HepG2 (cell line): ENCODE results near the gene SOX9. TPM values are rescaled to one million over a fixed set of nuclear protein-coding genes. Genes with fewer than 3 reads are reported as not detected.

ENCODE experiments used
- ATAC-seq: fragments of 200-7000 bp; cut with Tn5 transposase; 3 replicates; pipeline ENCODE4 v1.9.1; 2020; ENCODE audit warnings: mild to moderate bottlenecking, moderate library complexity
- BruUV-seq: library from RNA; stranded (reverse); fragments of 400-500 nt; replicated peaks from 2 replicates; lab custom pipeline; 2021; lab: Mats Ljungman, UMichigan
- CTCF ChIA-PET: fragments of 300-600 bp; formaldehyde crosslinking; extraction: SDS; loops from one replicate; lab custom pipeline; 2021; ENCODE audit warnings: low total read pairs, inconsistent platforms, low intra/inter-chr PET ratio; lab: Yijun Ruan, JAX
- POLR2A ChIA-PET: fragments of 350-600 bp; sonication (Branson Sonifier 250); formaldehyde crosslinking; loops from one replicate; lab custom pipeline; 2020; ENCODE audit warnings: antibody characterized with exemption, inconsistent platforms; lab: Yijun Ruan, JAX
- DNase-seq: peaks from one replicate; pipeline ENCODE4 v3.0.0-alpha.2; 2015; ENCODE audit warnings: low spot score
- FAIRE-seq: peaks from 3 replicates; lab custom pipeline; 2011; peaks lifted over from hg19 to GRCh38; lab: Jason Lieb, UNC
- H2AFZ ChIP-seq: one replicate; pipeline ENCODE4 v1.6.1; 2011; ENCODE audit warnings: low read length, inconsistent platforms
- H3K27ac ChIP-seq: fragments of 300-600 bp; 3 replicates; pipeline ENCODE4 v1.8.0; 2011; ENCODE audit warnings: mixed run types, mild to moderate bottlenecking, mixed read lengths, low read length, inconsistent platforms; ENCODE audit not compliant: insufficient read depth; ENCODE audit errors: extremely low read length
- H3K27me3 ChIP-seq, 2 experiments: fragments of 200-600 bp in 1 of 2; 2 replicates in 1 of 2; 3 replicates in 1 of 2; pipeline versions ENCODE4 v1.6.0 to v1.8.0; 2011; ENCODE audit warnings: low read length in 2 of 2, mild to moderate bottlenecking in 2 of 2, moderate library complexity in 2 of 2, inconsistent platforms in 1 of 2; ENCODE audit not compliant: insufficient read depth in 2 of 2, control insufficient read depth in 1 of 2
- H3K36me3 ChIP-seq, 2 experiments: fragments of 200-600 bp in 1 of 2; replicated peaks in 1 of 2; 2 replicates in 1 of 2; 3 replicates in 1 of 2; pipeline versions ENCODE4 v1.5.1 to v1.8.0; 2011; ENCODE audit warnings: low read length in 2 of 2, inconsistent platforms in 1 of 2; ENCODE audit not compliant: insufficient read depth in 2 of 2, control insufficient read depth in 1 of 2
- H3K4me1 ChIP-seq: 2 replicates; pipeline ENCODE4 v1.5.1; 2012; ENCODE audit warnings: low read length, inconsistent platforms; ENCODE audit not compliant: insufficient read depth
- H3K4me2 ChIP-seq: 2 replicates; pipeline ENCODE4 v1.6.0; 2011; ENCODE audit warnings: low read depth, low read length, inconsistent platforms
- H3K4me3 ChIP-seq, 3 experiments: fragments of 200-600 bp in 1 of 3; sonication (generic), shearing (Covaris generic) in 1 of 3; replicated peaks in 1 of 3; 2 replicates each; pipeline ENCODE4 v1.5.1; 2011 to 2016; ENCODE audit warnings: low read length in 3 of 3, inconsistent platforms in 2 of 3, low read depth in 2 of 3, mild to moderate bottlenecking in 2 of 3, control low read depth in 1 of 3, mixed read lengths in 1 of 3; ENCODE audit not compliant: insufficient read depth in 1 of 3
- H3K79me2 ChIP-seq: one replicate; pipeline ENCODE4 v1.6.1; 2011; ENCODE audit warnings: low read length, inconsistent platforms; ENCODE audit not compliant: insufficient read depth
- H3K9ac ChIP-seq: 2 replicates; pipeline ENCODE4 v1.6.0; 2011; ENCODE audit warnings: mild to moderate bottlenecking, low read depth, low read length, inconsistent platforms; ENCODE audit not compliant: insufficient read depth
- H3K9me3 ChIP-seq: 2 replicates; pipeline ENCODE4 v1.5.1; 2012; ENCODE audit warnings: mild to moderate bottlenecking, low read length
- H4K20me1 ChIP-seq: 2 replicates; pipeline ENCODE4 v1.6.0; 2011; ENCODE audit warnings: inconsistent platforms, mild to moderate bottlenecking, low read length, moderate library complexity; ENCODE audit not compliant: insufficient read depth
- AKAP8 ChIP-seq: sonication (generic); formaldehyde crosslinking; IDR thresholded peaks from 2 replicates; pipeline ENCODE4 v1.5.1; 2020; ENCODE audit warnings: mild to moderate bottlenecking, missing genetic modification reagents
- CBX1 ChIP-seq: IDR thresholded peaks from one replicate; pipeline ENCODE4 v1.6.1; 2016; ENCODE audit warnings: antibody characterized with exemption, low read depth
- CENPX ChIP-seq: sonication (generic); formaldehyde crosslinking; IDR thresholded peaks from 2 replicates; pipeline ENCODE4 v1.9.0; 2021; ENCODE audit warnings: mild to moderate bottlenecking, missing genetic modification reagents, moderate library complexity
- HDAC2 ChIP-seq: sonication (generic); formaldehyde crosslinking; IDR thresholded peaks from 2 replicates; pipeline ENCODE4 v1.4.0; 2020; ENCODE audit warnings: missing genetic modification reagents
- KDM4B ChIP-seq: sonication (generic); formaldehyde crosslinking; IDR thresholded peaks from 2 replicates; pipeline ENCODE4 v1.4.0; 2020; ENCODE audit warnings: missing genetic modification reagents
- NCOA5 ChIP-seq: sonication (generic); formaldehyde crosslinking; IDR thresholded peaks from 2 replicates; pipeline ENCODE4 v1.4.0; 2020; ENCODE audit warnings: missing genetic modification reagents
- RELA ChIP-seq: sonication (generic); formaldehyde crosslinking; IDR thresholded peaks from 2 replicates; pipeline ENCODE4 v1.4.0; 2020; ENCODE audit warnings: missing genetic modification reagents
- SIN3A ChIP-seq: IDR thresholded peaks from 2 replicates; pipeline ENCODE4 v1.6.1; 2011; ENCODE audit warnings: low read depth, mild to moderate bottlenecking, control low read depth, low read length, borderline replicate concordance
- SUZ12 ChIP-seq: fragments of 150-350 bp; IDR thresholded peaks from 2 replicates; pipeline ENCODE4 v1.6.1; 2014; ENCODE audit warnings: low read depth, low read length
- ZBTB21 ChIP-seq: sonication (generic); formaldehyde crosslinking; IDR thresholded peaks from 2 replicates; pipeline ENCODE4 v1.4.0; 2020; ENCODE audit warnings: missing genetic modification reagents
- ZMAT3 ChIP-seq: sonication (generic); formaldehyde crosslinking; conservative IDR thresholded peaks from 2 replicates; pipeline ENCODE4 v1.7.0; 2021; ENCODE audit warnings: missing genetic modification reagents
- ZNF230 ChIP-seq: sonication (generic); formaldehyde crosslinking; IDR thresholded peaks from 2 replicates; pipeline ENCODE4 v1.4.0; 2020; ENCODE audit warnings: mild to moderate bottlenecking, missing genetic modification reagents
- ZNF460 ChIP-seq: sonication (generic); formaldehyde crosslinking; IDR thresholded peaks from 2 replicates; pipeline ENCODE4 v1.5.1; 2020; ENCODE audit warnings: missing genetic modification reagents, mild to moderate bottlenecking, borderline replicate concordance
- ZNF549 ChIP-seq: sonication (generic); formaldehyde crosslinking; IDR thresholded peaks from 2 replicates; pipeline ENCODE4 v1.5.0; 2020; ENCODE audit warnings: missing genetic modification reagents
- ZNF720 ChIP-seq: sonication (generic); formaldehyde crosslinking; IDR thresholded peaks from 2 replicates; pipeline ENCODE4 v1.4.0; 2020; ENCODE audit warnings: missing genetic modification reagents
- ZNF781 ChIP-seq: sonication (generic); formaldehyde crosslinking; IDR thresholded peaks from 2 replicates; pipeline ENCODE4 v1.5.1; 2020; ENCODE audit warnings: borderline replicate concordance, mild to moderate bottlenecking, missing genetic modification reagents; ENCODE audit errors: not compliant biosample characterization
- WGBS: methylation state at CpG from one replicate; pipeline ENCODE4 v1.1.6; 2017; ENCODE audit warnings: low lambda C conversion rate; 5-methylcytosine and 5-hydroxymethylcytosine counted together
- in situ Hi-C: cut with HindIII; loops from 2 replicates; pipeline ENCODE4 v1.10.0; 2017; ENCODE audit warnings: low pct_unique_long_range_greater_than_20kb; ENCODE audit not compliant: extremely low pct_ligation_motif_present
- intact Hi-C: fragments of 100-400 bp; cut with micrococcal nuclease; formaldehyde crosslinking; loops from one replicate; pipeline ENCODE4 v1.10.0; 2022; ENCODE audit not compliant: unreplicated experiment
- polyA plus RNA-seq, 8 experiments: library from polyadenylated mRNA; depleted of rRNA in 3 of 8; stranded (reverse) in 7 of 8; unstranded in 1 of 8; fragments of >200 nt; fragmentation: Illumina TruSeq in 4 of 8; extraction: Trizol in 4 of 8; gene quantifications; 2 replicates each; pipeline versions ENCODE4 v1.2.1 to v1.2.3, GENCODE V29; 2011 to 2016; ENCODE audit warnings: low read depth in 4 of 8, missing spikeins in 1 of 8, mixed read lengths in 1 of 8; ENCODE audit not compliant: insufficient read depth in 1 of 8
- total RNA-seq, 5 experiments: library from RNA; depleted of rRNA; stranded (reverse); fragments of >200 nt; fragmentation: Illumina TruSeq; extraction: Trizol; gene quantifications; 2 replicates each; pipeline ENCODE4 v1.2.3, GENCODE V29; 2016; ENCODE audit warnings: low read depth in 1 of 5
- TF ChIP-seq, protein P1 (sequence below): sonication (generic); formaldehyde crosslinking; IDR thresholded peaks from 2 replicates; pipeline ENCODE4 v1.4.0; 2020; ENCODE audit warnings: missing genetic modification reagents, low read depth, mild to moderate bottlenecking, borderline replicate concordance

Gene SOX9
- total and polyA plus RNA-seq, 2 of the 13 experiments (the other 11 are each of a cell fraction or from before 2014, with no cell fraction given): 16.1 to 27.6 TPM

DNA sequence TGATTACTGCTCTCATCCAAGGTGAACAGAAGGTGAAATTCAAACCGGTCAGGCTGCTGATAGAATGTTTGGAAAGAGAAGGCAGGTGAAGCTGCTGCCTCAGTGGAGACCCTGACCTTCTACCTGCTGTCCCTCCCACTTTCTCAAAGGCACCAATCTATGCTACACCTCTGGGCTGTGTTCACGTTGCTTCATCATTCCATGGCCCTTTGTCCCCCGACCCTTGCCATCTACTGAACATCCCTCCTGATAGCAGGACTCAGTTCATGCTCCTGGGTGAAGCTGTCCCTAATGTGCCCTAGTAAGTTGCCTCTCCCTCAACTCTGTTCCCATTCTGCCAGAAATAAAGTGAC, 44.2 kb upstream of the SOX9 start (continued):
- TF ChIP-seq, protein P1, sequence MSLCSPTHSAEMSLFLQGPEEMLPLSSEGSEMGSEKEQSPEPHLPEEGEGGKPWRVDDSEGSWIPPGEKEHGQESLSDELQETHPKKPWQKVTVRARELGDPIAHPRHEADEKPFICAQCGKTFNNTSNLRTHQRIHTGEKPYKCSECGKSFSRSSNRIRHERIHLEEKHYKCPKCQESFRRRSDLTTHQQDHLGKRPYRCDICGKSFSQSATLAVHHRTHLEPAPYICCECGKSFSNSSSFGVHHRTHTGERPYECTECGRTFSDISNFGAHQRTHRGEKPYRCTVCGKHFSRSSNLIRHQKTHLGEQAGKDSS: no peak
- no peak for TF ChIP-seq ZMAT3
- no peak for TF ChIP-seq NCOA5 (CRISPR knock-in tag)
- no peak for TF ChIP-seq ZNF781 (CRISPR knock-in tag)

DNA sequence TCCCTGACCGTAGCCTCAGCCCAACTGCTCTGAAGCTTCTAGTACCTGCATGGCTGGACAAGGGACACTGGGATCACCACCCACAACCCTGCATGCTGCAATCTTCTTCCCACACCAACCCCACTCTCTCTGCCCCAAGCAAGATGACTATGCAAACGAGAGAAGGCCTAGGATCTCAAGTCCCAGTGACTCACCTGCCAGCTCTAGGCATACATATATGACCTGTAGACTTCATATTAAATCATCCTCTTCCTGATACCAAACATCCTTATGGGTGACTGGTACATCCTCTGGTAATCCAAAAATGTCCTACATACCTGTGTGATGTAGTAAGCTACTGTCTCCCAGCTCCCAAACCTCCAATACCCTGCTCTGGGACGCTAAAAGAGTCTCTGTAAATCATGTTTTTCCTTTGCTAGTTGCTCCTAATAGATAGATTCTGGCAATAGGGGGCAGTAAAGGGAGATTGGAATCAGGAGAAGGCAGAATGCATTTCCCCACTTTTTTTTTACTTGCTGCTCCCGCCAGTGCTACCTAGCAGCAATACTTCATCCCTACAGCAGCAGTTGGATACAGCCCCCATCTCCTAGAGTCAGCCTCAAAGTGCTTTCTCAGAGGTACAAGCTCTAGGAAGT, 43.4 kb upstream of the SOX9 start:
- H2AFZ ChIP-seq: no peak overlapping the region
- TF ChIP-seq ZNF720 (CRISPR knock-in tag) (no peak), ZNF460 (no peak), ZBTB21 (CRISPR knock-in tag) (no peak), SUZ12 (no peak), KDM4B (CRISPR knock-in tag) (no peak), HDAC2 (CRISPR knock-in tag) (no peak), SIN3A (no peak), CENPX (CRISPR knock-in tag) (no peak), RELA (CRISPR knock-in tag) (no peak), AKAP8 (CRISPR knock-in tag) (no peak), CBX1 (no peak), ZNF230 (CRISPR knock-in tag) (no peak), ZNF549 (CRISPR knock-in tag) (no peak)
- H4K20me1 ChIP-seq: no peaks in the 10 kb centered on the region
- ATAC-seq (no peak; the same call in 2 of the 3 replicates), FAIRE-seq (no peak), DNase-seq (no peak)
- H3K4me2 ChIP-seq: no peak overlapping the region
- no peak overlapping the region for H3K4me3 ChIP-seq
- no peak overlapping the region for H3K9ac ChIP-seq
- in situ Hi-C loops: no loop called here
- no peaks in the 10 kb centered on the region for H3K9me3 ChIP-seq
- no peaks in the 10 kb centered on the region; a peak in 1 of 5 replicates for H3K27me3 ChIP-seq
- ChIA-PET POLR2A (interaction anchor here (1.2 kb wide), 1 partner anchor 43 kb away, joined by 4 read pairs; the partner anchor contains the start of gene SOX9), CTCF (no interaction called here)
- intact Hi-C loops: no loop called here
- H3K36me3 ChIP-seq: no peaks in the 10 kb centered on the region
- WGBS: 24% methylated on average over 4 of the region's 4 CpGs
- peaks cover 10% of the 10 kb centered on the region for H3K4me1 ChIP-seq
- H3K79me2 ChIP-seq: no peaks in the 10 kb centered on the region
- H3K27ac ChIP-seq: no peak overlapping the region
- BruUV-seq: no TSS peak
